Right renal pelvis (tissue), 4 donors: Measurements from ENCODE around the gene LHPP. TPM values are rescaled to one million over a fixed set of nuclear protein-coding genes. Genes with fewer than 3 reads are reported as not detected.

Source experiments
- DNase-seq, 4 donors: peaks; one replicate each; pipeline ENCODE4 v3.0.0-alpha.2; 2013; ENCODE audit warnings: low read depth in 4 of 4, low spot score in 3 of 4, missing footprints in 1 of 4
- polyA plus RNA-seq, 4 donors: library from polyadenylated mRNA; unstranded; fragments of 120-200 nt; gene quantifications; one replicate each; pipeline ENCODE4 v1.2.1, GENCODE V29; 2013; ENCODE audit not compliant: insufficient read length in 4 of 4

LHPP gene
- polyA plus RNA-seq, 4 donors: 18.1 to 23.5 (median 21.8) TPM

GRCh38 chr10:124517931-124518330 lies 56.3 kb downstream of the LHPP start:
- no peak for DNase-seq

GRCh38 chr10:124518366-124518765 lies 56.7 kb downstream of the LHPP start:
- DNase-seq: no peak

- DNase-seq: no peak
Observed at GRCh38 chr10:124520558-124521428, 59.2 kb downstream of the LHPP start.

- no peak for DNase-seq
Observed at GRCh38 chr10:124521429-124521871, 59.8 kb downstream of the LHPP start.

GRCh38 chr10:124522131-124522932 lies 60.7 kb downstream of the LHPP start:
- no peak for DNase-seq

GRCh38 chr10:124522933-124523871 lies 61.6 kb downstream of the LHPP start:
- peak in 1 of 4 donors; percentile 32 for DNase-seq

- no peak for DNase-seq
Observed at GRCh38 chr10:124523901-124524300, 62.3 kb downstream of the LHPP start.

GRCh38 chr10:124524991-124525653 lies 63.5 kb downstream of the LHPP start:
- no peak for DNase-seq

GRCh38 chr10:124525751-124526600 lies 64.4 kb downstream of the LHPP start:
- DNase-seq: no peak

- no peak for DNase-seq
Observed at GRCh38 chr10:124526621-124527267, 65.1 kb downstream of the LHPP start.

GRCh38 chr10:124527874-124528395 lies 66.3 kb downstream of the LHPP start:
- no peak for DNase-seq

- DNase-seq: no peak
Observed at GRCh38 chr10:124529661-124530214, 68.1 kb downstream of the LHPP start.

GRCh38 chr10:124530215-124530665 lies 68.6 kb downstream of the LHPP start:
- DNase-seq: peak; percentile 54 to 71 (median 62)

- no peak for DNase-seq
Observed at GRCh38 chr10:124530816-124531215, 69.2 kb downstream of the LHPP start.

GRCh38 chr10:124532106-124532641 lies 70.6 kb downstream of the LHPP start:
- DNase-seq: no peak

GRCh38 chr10:124532788-124533187 lies 71.2 kb downstream of the LHPP start:
- DNase-seq: no peak

GRCh38 chr10:124533266-124533665 lies 71.6 kb downstream of the LHPP start:
- DNase-seq: no peak
